ENCODE measurements around the gene ERVW-1. TPM values are rescaled to one million over a fixed set of nuclear protein-coding genes. Genes with fewer than 3 reads are reported as not detected.

ERVW-1 gene
- total RNA-seq, 1 donor from 2014 or later = not detected

DNA sequence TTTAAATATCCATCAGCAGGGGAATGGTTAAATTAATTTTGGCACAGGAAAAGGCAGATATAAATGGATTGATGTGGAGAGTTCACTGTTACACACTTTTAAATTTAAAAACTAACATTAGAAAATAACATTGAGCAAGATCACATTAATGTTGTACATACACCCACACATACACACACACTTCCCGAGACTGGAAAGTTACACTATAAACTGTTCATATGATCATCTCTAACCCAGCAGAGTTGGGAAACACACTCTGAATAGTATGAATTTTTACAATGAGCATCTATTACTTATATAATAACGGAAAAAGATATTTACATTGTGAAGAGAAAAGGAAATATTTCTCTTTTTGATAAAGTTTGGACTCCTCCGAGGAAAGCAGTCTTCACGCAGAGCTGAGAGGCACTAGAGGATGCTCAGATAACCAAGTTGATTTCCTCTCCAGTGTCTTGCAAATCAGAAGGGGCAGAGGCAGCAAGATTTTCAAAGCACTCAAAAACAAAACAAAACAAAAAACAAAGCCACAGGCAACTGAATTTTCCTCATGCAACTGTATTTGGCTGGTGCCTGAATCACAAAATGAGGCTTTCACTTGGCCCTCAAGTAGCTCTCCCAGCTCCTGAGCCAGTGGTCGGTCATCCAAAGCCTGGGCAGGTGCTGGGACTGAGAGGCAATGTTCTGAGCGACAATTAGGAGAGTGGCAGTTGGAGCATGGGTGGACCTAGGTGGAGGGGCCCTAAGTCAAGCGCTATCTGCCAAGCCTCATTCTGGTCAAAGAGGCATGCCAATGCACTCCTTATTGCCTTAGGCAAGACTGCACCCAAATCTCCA, 40.9 kb downstream of the ERVW-1 start:
- ATAC-seq (ENCODE audit: poor library complexity) = no peak
- intact Hi-C loops (cut with DNase I) = no loop called here
- DNase-seq = no peak

DNA sequence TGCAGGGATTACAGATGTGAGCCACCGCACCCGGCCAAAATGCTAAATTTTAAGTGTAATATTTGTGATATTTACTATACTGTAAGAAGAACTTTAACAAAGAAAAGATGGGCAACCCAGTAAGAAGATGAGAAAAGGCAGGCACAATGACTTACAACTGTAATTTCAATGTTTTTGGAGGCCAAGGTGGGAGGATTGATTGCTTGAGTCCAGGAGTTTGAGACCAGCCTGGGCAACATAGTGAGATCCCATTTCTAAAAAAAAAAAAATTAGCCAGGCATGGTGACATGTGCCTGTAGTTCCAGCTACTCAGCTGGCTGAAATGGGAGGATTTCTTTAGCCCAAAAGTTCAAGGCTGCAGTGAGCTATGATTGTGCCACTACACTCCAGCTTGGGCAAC, 42.2 kb downstream of the ERVW-1 start:
- DNase-seq (no peak), ATAC-seq (ENCODE audit: poor library complexity) (no peak)
- intact Hi-C loops (cut with DNase I) = no loop called here

DNA sequence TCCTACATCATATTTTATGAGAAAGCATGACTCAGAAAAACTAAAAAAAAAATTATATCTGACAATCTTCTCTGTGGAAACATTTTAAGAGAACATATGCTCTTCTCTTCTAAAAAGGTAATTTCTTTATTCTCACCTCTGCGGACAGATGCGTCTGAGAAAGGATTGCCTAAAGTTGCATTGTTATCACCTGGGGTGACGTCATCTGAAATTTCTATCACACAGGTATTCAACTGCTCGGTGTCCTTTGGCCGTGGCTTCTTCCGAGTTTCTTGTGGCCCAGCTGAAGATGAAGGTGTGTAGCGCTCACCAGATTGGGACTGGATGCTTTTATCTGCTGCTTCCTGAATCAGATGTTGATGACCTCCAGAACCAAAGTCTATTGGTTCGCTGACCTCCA, 44.7 kb downstream of the ERVW-1 start:
- intact Hi-C loops (cut with DNase I) = no loop called here
- DNase-seq = no peak
- no peak for ATAC-seq (ENCODE audit: poor library complexity)

DNA sequence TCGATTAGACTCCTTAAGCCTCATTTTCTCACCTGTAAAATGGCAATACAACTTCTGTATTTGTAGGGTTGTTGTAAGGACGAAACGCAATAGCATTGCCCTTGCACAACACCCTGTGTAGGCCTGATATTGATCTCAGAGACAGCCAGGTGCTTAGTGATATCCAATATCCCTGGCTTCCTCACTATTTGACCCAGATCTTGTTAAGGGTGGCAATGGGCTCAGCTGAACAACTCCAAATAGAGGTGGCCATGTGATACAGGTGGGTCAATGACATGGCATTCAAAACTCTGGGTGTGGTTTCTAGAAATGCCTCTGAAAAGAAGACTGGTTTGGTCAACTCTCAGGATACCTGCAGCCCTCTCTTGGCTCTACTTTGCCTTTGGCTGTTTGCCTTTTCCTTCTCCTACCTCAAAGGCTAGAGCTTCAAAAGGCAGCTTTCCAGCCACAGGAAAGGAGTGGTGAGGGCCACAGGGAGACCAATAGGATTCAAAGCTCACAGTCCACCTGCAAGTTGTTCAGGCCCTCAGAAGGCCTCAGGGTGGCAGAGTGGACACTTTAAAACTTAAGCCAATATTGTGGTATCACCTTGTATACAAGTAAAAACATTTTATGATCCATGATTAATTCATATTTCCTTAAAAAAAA, 45.3 kb downstream of the ERVW-1 start:
- intact Hi-C loops (cut with DNase I) = no loop called here
- ATAC-seq (ENCODE audit: poor library complexity) (no peak), DNase-seq (no peak)

DNA sequence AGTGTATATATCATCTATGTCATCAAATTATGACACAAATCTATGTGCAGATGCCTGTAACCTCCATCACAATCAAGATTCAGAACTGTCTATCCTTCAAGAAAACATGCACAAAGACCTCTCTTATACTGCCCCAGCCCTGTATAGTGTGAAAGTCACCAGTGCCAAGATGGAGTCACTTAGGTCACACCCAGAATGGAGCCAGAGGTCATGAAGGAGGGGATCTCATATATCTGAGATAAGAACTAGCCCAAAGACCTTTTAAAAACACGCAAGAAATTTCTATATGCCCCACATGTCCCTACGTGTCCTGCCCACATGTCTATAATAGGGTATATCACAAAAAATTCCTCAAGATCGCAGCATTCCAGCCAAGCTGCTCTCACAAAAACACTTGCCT, 50.6 kb downstream of the ERVW-1 start:
- ATAC-seq (ENCODE audit: poor library complexity) (no peak), DNase-seq (no peak)
- intact Hi-C loops (cut with DNase I) = no loop called here

DNA sequence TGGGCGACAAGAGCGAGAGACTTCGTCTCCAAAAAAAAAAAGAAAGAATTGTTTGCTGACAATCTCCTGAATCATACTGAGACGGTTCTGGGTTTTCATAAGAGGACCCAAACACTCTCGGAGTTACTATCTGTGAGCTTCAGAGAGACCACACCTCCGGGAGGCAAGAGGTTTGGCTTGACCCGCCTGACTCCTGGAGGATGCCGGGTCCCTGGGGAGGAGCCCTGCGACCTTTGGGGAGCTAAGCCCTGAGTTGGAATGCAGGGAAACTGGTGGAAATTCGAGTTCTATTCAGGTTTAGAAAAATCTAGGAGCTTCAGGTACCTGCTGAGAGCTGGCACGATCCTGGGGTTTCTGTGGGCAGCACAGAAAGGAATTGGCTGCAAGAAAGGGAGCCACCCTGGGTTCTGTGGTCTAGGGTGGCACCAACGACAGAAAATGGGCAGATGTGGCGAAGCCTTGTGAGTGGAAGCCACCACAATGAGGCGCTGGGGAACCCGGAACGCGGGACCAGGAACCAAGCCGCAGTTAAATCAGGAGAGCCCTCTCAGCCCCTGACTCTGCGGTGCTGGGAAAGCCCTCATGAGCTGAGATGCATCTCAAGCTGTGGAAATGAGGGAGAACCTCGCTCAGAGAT, 52.3 kb downstream of the ERVW-1 start:
- intact Hi-C loops (cut with DNase I) = no loop called here
- ATAC-seq (ENCODE audit: poor library complexity) (no peak), DNase-seq (no peak)

DNA sequence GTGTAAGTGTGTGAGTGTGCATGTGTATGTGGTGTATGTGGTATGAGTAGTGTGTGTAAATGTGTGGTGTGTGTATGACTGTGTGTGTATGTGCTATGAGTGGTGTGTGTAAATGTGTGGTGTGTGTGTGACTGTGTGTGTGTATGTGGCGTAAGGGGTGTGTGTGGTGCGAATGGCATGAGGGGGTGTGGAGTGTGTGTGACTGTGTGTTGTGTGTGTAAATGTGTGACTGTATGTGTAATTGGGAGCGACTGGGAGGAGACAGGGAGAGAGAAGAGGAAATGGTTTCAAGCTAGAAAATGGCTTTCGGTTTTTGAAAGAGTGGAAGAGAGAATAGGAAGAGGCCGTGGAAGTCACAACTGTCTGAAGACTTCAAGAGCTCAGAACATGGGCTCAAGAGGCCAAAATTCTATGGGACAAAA, 54.0 kb downstream of the ERVW-1 start:
- ATAC-seq (ENCODE audit: poor library complexity) (no peak), DNase-seq (no peak)
- intact Hi-C loops (cut with DNase I) = no loop called here

DNA sequence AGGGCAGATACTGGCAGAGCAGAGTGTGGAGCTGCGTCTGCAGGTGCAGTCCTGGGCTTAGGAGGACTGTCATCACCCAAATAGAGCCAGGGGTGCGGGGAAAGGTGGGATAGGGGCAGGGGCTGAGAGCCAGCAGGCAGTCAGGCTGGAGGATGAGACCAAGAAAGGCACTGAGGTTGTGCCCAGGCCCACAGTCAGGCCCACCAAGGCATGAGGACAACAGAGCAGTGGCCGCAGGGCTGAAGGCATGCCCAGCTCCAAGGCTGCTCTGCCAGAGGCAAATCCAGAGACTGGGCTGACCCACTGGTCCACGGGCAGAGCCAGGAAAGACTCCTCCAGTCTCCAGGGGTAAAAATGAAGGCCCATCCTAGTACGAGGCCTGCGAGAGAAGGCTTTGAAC, 54.8 kb downstream of the ERVW-1 start:
- ATAC-seq (ENCODE audit: poor library complexity) = no peak
- DNase-seq = no peak
- intact Hi-C loops (cut with DNase I) = no loop called here

DNA sequence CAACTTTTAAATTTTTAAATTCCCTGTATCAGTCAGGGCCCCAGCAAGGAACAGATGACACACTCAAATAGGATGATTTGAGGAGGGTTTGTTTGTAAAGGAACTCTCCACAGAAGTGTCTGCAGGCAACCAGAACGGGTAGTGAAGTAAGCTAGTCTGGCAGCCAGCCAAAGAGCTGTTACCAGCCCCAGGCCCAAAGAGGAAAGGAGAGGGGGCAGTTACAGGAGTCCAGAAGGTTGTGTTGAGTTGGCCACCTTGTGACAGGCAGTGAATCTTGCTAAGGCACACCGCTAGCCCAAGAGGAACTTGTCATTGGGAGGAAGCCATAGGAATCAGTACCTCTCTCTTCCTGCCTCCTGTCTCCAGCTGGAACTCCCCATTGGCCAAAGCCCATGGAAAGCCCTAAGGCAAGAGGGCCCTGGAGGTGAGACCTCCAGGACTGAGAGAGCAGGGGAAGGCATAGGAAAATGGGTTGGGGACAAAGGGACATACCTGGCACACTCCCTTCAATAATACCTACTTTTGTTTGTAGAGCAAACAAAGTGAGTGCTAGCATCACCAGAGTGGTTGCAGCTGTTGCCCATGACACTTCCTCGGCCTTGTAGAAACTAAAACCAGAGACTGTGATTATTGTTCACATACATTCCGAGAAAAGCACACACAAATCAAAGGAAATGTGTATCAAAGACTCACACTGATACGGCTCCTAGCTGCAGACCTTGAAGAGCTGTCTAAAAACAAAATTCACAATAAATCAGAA, 55.9 kb downstream of the ERVW-1 start:
- ATAC-seq (ENCODE audit: poor library complexity) = no peak
- no peak for DNase-seq
- intact Hi-C loops (cut with DNase I) = no loop called here

Other genes with a start within 250 kb of the ERVW-1 start
- gene KRIT1, start 232.0 kb downstream of the ERVW-1 start, total RNA-seq = 26.4 TPM
- 37.3 TPM for gene ANKIB1, start 232.0 kb downstream of the ERVW-1 start, total RNA-seq
- gene GATAD1, start 30.5 kb downstream of the ERVW-1 start, total RNA-seq = 11.2 TPM
- 11.6 TPM for gene PEX1, start 50.6 kb upstream of the ERVW-1 start, total RNA-seq
- 13.4 TPM for gene RBM48, start 50.8 kb upstream of the ERVW-1 start, total RNA-seq
- 13.6 TPM for gene FAM133B, start 112.4 kb upstream of the ERVW-1 start, total RNA-seq

Measured in Right ventricle myocardium superior (tissue), 1 donor.